Measurements from ENCODE around the gene NHERF2.

NHERF2 gene

DNA sequence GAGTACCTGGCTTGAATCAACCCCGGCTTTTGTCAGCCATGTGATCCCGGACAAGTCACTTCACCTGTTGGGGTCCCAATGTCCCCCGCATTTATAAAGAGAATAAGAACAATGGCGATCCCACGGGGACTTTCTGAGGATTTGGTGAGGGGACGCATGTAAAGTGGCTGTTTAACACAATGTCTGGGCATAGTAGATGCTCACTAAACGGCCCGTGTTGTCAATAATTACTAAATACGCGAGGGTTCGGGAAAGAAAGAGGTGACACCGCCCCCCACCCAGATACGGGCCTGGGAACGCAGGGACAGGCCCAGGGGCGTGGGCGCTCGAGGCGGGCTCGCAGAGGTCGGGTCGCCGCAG, 35.1 kb upstream of the NHERF2 start:
- no peak for DNase-seq

- peak; percentile 63 for DNase-seq
Measured at GRCh38 chr16:1991948-1992703, 34.6 kb upstream of the NHERF2 start.

- no peak for DNase-seq
Measured at GRCh38 chr16:1992704-1993317, 33.9 kb upstream of the NHERF2 start.

DNA sequence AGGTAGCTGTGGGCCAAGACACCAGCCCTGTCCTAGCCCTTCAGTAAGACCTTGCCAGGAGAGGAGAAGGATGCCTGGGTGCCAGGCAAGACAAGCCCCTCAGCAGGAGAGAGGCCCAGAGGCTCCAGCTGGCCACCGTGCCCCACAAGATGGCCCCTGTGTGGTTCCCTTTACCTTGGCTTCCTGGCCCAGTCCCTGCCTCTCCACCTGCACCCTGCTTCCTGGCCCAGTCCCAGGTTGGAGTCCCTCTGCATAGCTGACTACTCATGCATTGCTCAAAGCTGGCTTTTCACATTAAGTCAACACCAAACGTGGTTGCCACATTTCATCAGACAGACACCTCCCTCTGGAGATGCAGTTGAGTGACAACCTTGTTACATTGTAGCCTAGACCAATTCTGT, 33.0 kb upstream of the NHERF2 start:
- DNase-seq: no peak

DNA sequence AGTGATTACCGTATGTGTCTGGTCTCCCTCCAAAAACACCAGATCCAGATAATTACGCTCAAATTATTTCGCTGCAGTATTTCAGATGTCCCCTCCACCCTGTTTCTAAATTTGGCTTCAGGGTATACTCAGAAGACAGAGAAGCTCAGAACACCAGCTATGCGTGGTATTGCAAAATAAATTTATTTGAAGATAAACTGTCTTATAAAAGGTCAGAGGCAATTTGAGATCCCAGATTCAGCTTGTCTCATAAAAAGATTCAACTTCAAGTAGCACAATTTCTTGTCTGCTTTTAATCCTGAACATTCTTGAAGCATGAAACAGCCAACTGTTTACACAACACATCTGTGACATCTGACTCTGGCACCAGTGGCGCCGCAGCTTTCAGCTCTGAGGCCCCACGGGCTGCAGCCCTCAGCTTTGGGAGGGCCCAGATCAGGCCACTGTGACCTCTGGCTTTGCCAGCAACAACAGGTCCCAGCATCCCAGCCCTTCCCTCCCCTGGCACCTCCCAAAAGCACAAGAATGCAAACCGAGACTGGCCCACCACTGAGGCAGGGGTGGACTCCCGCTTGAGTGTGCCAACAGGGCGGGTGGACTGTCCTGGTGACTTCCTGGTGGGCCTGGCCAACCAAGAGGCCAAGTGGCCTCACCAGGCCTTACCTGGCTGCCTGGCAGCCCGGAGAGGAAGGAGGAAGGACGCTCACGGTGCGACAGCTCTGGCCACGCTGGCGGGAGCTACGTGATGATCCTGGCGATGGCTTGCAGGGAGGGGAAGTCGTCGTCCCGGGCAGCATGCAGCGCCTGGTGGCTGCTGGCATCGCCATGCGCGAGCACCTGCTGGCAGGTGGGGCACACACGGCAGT, 29.0 kb upstream of the NHERF2 start:
- no peak for DNase-seq

GRCh38 chr16:1998360-1998835, 28.3 kb upstream of the NHERF2 start:
- no peak for DNase-seq

DNA sequence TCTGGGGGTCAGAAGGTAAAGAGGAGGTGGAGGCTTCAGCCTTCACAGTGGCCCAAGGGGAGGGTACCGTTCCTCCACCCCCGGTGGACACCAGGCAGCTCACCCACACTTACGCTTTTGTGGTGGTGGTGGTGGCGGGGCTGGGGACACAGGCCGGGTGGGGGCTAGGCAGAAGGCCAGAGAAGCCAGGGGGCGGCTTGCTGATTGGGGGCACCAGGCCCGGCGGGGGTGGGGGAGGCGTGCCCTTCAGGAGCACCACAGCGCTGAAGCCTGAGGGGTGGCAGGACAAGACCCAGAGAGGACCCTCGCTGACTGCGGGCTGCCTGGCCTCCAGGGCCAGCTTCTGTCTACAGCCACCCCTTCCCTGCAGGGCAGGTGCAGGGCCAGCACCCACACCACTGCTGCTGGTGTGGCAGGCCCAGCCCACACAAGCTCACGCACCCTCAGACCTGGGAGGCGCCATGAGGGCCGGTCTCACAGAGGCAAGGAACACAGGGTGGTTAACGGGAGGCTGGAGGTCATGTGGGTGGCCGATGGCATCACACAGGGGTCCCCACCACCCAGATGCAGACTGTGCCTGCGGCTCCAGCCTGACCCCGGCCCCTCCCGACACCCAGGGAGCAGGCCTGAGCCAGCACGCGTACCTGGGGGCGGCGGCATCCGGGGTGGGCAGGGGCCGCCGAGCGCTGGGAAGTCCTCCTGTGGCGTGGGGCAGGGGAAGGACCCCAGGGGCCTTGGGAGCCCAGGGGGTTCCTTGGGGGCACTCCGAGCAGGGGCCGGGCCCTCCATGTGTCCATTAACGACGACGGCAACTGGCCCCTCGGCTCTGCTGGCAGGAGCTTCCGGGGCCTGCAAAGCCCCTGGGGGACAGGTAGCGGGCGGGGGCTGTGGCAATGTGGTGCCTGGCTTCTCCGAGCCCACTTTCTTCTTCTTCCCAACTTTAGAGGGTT, 27.6 kb upstream of the NHERF2 start:
- DNase-seq: no peak

- DNase-seq: no peak
Measured at GRCh38 chr16:1999866-2000514, 26.7 kb upstream of the NHERF2 start.

DNA sequence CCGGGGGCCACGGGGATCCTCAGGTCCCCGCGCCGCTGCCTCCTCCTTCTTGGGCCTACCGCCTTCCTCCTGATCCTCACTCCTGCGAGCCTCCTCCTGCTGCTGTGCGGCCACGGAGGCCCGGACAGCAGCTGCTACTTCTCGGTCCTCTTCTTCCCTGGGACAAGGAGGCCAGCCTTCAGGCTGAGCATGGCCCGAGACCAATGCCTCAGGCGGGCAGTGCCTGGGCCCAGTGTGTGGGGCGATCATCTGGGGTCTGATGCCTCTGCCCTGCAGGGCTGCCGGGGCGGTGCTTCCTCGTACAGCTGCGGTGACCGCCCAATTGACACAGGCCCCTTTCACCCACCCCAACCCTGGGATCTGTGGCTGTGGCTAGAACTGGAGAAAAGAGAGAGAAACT, 25.7 kb upstream of the NHERF2 start:
- no peak for DNase-seq

DNA sequence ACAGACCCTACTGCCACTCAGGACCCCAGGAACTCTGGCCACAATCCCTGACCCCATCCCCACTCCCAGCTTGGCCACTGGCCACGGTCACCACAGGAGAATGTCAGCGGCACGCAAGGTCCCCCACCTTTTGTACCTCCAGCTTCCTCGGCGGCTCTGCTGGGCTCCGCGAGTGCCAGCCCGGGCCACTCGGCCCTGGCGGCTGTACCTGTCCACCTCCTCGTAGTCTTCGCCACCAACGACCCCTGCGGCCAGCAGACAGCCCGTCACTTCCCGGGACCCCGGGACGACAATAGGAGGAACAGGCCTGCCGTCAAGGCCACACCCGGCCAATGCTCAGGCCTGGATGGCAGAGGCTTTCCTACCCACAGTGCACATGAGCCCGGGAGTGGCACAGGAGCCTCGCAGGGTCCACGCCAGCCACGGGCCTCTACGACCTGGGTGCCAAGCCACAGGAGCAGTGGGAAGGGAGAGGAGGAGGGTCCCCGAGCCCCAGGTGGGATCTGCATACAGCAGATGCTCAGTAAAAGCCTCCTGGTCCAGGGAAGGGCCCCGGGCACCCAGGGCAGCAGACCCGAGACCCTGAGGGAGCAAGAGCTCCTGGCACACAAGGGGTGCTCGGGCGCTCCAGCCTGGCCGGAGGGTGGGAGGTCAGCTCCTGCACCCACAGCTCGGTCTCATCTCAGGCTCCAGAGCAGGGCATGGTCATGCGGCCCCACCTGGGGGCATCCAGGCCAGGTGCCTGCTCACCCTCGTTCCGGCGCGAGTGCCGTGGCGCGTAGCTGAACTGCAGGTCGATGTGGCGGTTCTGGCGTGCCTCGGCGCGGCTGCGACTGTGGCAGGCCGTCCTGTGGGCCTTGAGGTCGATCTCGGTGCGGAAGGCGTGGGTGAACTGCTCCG, 25.0 kb upstream of the NHERF2 start:
- no peak for DNase-seq

DNA sequence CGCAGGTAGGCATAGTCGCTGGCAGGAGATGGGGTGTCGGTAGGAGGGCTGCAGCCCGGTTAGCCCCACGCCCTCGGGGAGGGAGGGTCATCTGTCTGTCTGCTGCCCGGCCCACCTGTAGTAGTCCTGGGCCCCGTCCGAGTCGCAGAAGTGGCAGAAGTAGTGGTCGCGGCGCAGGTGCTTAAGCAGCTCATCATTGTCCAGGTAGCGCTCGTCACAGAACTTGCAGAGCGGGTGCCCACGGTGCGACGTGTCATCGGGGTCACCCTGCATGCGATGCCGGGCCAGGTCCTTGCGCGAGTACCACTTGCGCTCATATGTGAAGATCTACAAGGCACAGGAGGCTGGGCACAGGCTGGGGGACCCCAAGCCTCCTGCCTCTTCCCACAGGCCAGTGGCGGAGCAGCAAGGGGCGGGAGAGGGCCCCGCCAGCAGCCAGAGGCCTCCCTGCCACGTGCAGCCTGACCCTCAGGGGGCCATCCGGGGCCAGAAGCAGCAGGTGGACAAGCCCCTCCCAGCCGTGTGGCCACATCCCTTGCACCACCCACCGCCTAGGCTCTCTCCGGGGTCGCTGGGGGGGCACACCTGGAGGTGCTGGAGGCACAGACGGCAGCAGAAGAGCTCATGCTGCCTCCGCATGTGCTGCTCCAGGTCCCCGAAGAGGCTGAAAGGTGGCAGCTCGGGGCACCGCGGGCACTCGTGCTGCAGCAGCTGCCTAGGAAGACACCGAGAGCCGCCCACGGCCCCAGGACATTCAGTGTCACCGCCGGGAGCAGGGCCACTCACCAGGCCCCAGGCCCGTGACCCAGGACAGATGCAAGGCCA, 24.1 kb upstream of the NHERF2 start:
- no peak for DNase-seq

DNA sequence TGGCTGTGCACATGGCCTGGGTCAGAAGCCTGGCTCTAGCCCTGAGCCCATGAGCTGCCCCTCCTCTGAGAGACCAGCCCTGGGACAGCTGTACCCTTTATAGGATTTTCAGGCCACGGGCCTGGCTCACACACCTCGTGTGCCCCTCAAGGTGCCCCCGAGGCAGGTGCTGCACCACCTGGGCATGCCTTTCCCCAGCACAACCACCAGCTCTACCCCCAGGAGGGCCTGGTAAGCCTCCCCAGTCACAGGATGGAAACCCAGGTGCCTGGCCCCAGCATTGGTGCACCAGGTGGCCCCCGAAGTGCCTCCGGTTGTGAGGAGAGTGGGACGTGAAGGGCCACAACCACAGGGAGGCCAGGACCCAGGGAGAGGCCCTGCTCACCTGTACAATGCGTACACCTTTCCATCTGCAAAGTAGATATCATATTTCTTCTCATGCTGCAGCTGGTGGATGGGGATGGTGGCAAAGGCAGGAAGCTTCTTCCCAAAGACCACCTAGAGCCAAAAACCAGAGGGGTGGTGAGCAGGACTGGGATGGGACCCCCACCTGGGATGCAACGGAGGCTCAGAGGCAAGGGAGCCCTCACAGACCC, 23.4 kb upstream of the NHERF2 start:
- DNase-seq: no peak

DNA sequence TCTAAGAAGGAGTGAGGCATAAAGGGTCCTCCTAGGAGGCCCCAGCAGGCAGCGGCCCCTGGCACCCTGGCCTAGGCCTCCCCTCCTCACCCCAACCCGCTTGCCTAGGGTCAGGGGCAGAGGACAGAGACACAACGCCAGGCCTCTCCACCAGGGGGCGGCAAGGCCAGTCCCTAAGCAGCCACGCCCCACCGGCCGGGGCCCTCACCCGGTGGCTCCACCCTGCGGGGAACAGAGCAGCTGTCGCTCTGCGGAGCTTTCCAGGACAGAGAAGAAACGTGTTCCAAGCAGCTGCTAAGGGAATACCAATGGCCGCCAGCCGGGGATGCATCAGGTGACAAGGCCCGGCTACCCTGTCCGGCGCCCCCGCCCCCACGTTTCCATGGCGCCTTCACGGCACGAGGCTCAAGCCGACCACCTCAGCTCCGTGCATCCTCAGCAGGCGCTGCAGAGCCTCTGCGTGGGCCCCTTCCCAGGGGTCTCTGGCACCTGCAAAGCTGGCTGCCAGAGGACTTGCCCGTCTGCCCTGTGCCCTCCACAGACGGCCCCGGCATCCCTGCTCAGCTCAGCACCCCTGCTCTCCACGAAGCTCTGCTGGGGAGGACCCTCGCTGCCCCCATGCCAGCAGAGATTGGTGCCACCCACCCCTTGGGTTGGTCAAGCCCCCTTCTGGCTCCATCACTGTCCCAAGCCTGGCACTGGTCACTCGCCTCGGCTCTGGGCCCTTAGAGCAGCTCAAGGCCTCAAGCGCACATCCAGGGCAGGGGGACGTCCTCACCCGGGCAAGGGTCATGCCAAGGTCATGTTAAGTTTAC, 22.7 kb upstream of the NHERF2 start:
- peak; percentile 28 for DNase-seq

DNA sequence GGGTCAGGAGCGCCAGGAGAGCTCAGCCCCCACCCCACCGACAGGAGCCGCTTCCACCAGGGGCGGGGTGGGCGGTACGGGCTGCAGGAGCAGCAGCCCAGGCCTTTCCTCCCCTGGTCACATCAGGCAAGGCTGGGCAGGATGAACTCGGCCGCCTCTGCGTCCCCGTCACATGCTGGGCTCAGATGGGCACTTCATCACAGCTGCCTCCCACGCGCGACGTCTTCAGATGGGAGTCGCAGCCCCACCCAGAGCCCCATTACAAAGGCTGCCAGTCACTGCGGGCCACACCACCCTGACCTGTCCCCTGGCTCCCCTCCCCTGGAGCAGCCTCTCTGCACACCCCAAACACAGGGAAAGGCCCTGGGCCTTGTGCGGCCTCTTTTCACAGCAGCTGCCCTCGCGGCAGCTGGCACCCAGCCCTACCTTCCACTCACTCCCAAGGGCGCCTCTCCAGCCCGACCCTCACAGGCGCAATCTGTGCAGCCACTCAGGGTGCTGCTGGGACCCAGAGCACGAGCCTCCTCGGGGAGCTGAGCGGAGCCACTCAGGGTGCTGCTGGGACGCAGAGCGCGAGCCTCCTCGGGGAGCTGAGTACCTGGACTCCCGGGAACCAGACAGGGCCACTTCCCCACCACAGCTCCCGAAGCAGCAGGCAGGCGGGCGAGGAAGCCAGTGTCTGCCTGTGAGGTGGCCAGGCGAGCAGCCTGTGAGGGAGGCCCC, 21.7 kb upstream of the NHERF2 start:
- DNase-seq: no peak

GRCh38 chr16:2005646-2006045, 21.1 kb upstream of the NHERF2 start:
- DNase-seq: no peak

DNA sequence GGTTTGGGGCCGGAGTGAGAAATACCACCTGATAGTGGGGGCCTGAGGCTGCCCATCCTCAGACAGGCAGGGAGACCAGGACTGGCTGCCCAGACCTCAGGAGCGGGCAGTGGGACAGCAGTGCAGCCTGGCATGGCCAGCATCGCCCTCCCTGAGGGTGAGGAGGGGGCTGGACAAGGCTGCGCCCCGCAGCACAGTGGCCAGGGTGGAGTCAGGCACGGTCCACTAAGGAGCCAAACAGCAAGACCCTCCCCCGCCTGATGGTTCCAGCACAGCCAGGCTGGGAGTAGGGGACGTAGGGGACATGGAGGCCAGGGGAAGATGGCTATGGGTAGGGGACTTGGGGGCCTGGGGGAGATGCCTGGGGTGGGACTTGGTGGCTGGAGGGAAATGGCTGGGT, 20.4 kb upstream of the NHERF2 start:
- no peak for DNase-seq

GRCh38 chr16:2007081-2007836, 19.4 kb upstream of the NHERF2 start:
- no peak for DNase-seq

Measured in NCI-H1048 (cell line).